NCI-H446 (cell line): ENCODE data around the gene NFS1.

ENCODE experiments used
- DNase-seq, 2 experiments: peaks; one replicate each; lab custom pipeline; 2025; lab: John Stamatoyannopoulos, UW

NFS1 gene

GRCh38 chr20:35673884-35674283 is 25.3 kb downstream of the NFS1 start:
- no peak for DNase-seq

GRCh38 chr20:35669681-35670080 is 29.5 kb downstream of the NFS1 start:
- DNase-seq = no peak

GRCh38 chr20:35669221-35669620 is 29.9 kb downstream of the NFS1 start:
- DNase-seq = no peak

GRCh38 chr20:35665949-35666288 is 33.2 kb downstream of the NFS1 start:
- no peak for DNase-seq

- peak; percentile 91 to 96 for DNase-seq
Observed at GRCh38 chr20:35664466-35665206, 34.5 kb downstream of the NFS1 start, which contains the start of the genes CPNE1 and RBM12. TSS of gene CPNE1 (minus strand) at chr20:35664900. CDS start at chr20:35632923, 31,977 bp downstream. TSS of gene RBM12 (minus strand) at chr20:35664900. CDS start at chr20:35655322, 9,578 bp downstream.

- peak in 1 of 2 experiments; percentile 13 for DNase-seq
Observed at GRCh38 chr20:35663516-35664465, 35.4 kb downstream of the NFS1 start.

- no peak for DNase-seq
Observed at GRCh38 chr20:35662551-35662950, 36.6 kb downstream of the NFS1 start.

- no peak for DNase-seq
Observed at GRCh38 chr20:35661908-35662307, 37.2 kb downstream of the NFS1 start.

GRCh38 chr20:35661053-35661452 is 38.1 kb downstream of the NFS1 start:
- no peak for DNase-seq

- no peak for DNase-seq
Observed at GRCh38 chr20:35660122-35660937, 38.8 kb downstream of the NFS1 start.

GRCh38 chr20:35657271-35657670 is 41.9 kb downstream of the NFS1 start:
- DNase-seq = no peak

GRCh38 chr20:35654415-35654814 is 44.7 kb downstream of the NFS1 start:
- no peak for DNase-seq

- no peak for DNase-seq
Observed at GRCh38 chr20:35653893-35654292, 45.3 kb downstream of the NFS1 start.

- DNase-seq = no peak
Observed at GRCh38 chr20:35653430-35653734, 45.8 kb downstream of the NFS1 start.

- no peak for DNase-seq
Observed at GRCh38 chr20:35652641-35653429, 46.3 kb downstream of the NFS1 start.

- DNase-seq = no peak
Observed at GRCh38 chr20:35651958-35652357, 47.2 kb downstream of the NFS1 start.

GRCh38 chr20:35650632-35651031 is 48.5 kb downstream of the NFS1 start:
- no peak for DNase-seq

GRCh38 chr20:35648836-35649235 is 50.3 kb downstream of the NFS1 start:
- peak; percentile 26 to 62 for DNase-seq

GRCh38 chr20:35644806-35645205 is 54.3 kb downstream of the NFS1 start:
- DNase-seq = no peak

- DNase-seq = peak in 1 of 2 experiments; percentile 17
Observed at GRCh38 chr20:35643045-35643444, 56.1 kb downstream of the NFS1 start.

GRCh38 chr20:35641743-35642142 is 57.4 kb downstream of the NFS1 start:
- DNase-seq = no peak
